Activated CD8-positive, alpha-beta T cell treated with anti-CD3 and anti-CD28 coated beads for 36 hours (primary cell): ENCODE results near the gene C11orf65. TPM values are rescaled to one million over a fixed set of nuclear protein-coding genes. Genes with fewer than 3 reads are reported as not detected.

Experiments used
- ATAC-seq: fragments of 200-7000 bp; cut with Tn5 transposase; one replicate; pipeline ENCODE4 v1.10.0; 2021; ENCODE audit warnings: mild to moderate bottlenecking, moderate library complexity
- CTCF ChIA-PET: fragments of 350-600 bp; sonication (Branson Sonifier 250); formaldehyde crosslinking; loops from one replicate; lab custom pipeline; 2021; ENCODE audit warnings: antibody characterized with exemption; lab: Charles Lee
- POLR2A ChIA-PET: fragments of 350-600 bp; sonication (Branson Sonifier 250); formaldehyde crosslinking; loops from one replicate; lab custom pipeline; 2021; ENCODE audit warnings: antibody characterized with exemption; lab: Charles Lee
- DNase-seq: peaks from one replicate; pipeline ENCODE4 v3.0.0-alpha.2; 2020
- H3K27ac Mint-ChIP-seq: one replicate; pipeline ENCODE4 v1.8.0; 2021; ENCODE audit warnings: mild to moderate bottlenecking, mixed read lengths
- H3K27me3 Mint-ChIP-seq: one replicate; pipeline ENCODE4 v1.8.0; 2021; ENCODE audit warnings: mixed read lengths
- H3K36me3 Mint-ChIP-seq: one replicate; pipeline ENCODE4 v1.8.0; 2021; ENCODE audit warnings: low read depth, mixed read lengths
- H3K4me1 Mint-ChIP-seq: one replicate; pipeline ENCODE4 v1.8.0; 2021; ENCODE audit warnings: low read depth, mixed read lengths
- H3K4me3 Mint-ChIP-seq: one replicate; pipeline ENCODE4 v1.8.0; 2021; ENCODE audit warnings: mild to moderate bottlenecking, moderate library complexity, mixed read lengths
- H3K9me3 Mint-ChIP-seq: one replicate; pipeline ENCODE4 v1.8.0; 2021; ENCODE audit warnings: mixed read lengths
- intact Hi-C: fragments of 100-400 bp; cut with micrococcal nuclease; formaldehyde crosslinking; loops from one replicate; pipeline ENCODE4 v1.10.0; 2022
- total RNA-seq, 2 experiments: library from RNA; stranded (reverse); gene quantifications; one replicate each; pipeline ENCODE4 v1.2.3, GENCODE V29; 2021
- TF ChIP-seq, protein P1 (sequence below): fragments of 200-600 bp; IDR thresholded peaks from one replicate; pipeline ENCODE4 v1.8.0; 2022; ENCODE audit warnings: antibody characterized with exemption, mild to moderate bottlenecking

C11orf65 gene
- total RNA-seq, 2 experiments from 2014 or later: 1.1 to 2.3 TPM

DNA sequence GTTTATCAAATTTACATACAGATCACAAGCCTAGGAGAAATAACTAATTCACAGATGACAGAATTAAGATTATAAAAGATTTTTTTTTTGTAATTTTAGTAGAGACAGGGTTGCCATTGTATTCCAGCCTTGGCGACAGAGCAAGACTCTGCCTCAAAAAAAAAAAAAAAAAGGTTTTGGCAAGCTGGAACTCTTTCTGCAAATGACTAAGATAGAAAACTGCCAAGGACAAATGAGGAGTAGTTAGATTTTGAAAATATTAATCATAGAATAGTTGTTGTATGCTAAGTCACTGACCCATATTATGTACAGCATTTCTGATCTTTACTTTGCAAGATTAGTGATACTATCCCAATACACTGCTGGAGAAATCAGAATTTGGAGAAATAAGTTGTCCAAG, 99.2 kb downstream of the C11orf65 start:
- ATAC-seq (no peak), DNase-seq (no peak)
- TF ChIP-seq, protein P1, sequence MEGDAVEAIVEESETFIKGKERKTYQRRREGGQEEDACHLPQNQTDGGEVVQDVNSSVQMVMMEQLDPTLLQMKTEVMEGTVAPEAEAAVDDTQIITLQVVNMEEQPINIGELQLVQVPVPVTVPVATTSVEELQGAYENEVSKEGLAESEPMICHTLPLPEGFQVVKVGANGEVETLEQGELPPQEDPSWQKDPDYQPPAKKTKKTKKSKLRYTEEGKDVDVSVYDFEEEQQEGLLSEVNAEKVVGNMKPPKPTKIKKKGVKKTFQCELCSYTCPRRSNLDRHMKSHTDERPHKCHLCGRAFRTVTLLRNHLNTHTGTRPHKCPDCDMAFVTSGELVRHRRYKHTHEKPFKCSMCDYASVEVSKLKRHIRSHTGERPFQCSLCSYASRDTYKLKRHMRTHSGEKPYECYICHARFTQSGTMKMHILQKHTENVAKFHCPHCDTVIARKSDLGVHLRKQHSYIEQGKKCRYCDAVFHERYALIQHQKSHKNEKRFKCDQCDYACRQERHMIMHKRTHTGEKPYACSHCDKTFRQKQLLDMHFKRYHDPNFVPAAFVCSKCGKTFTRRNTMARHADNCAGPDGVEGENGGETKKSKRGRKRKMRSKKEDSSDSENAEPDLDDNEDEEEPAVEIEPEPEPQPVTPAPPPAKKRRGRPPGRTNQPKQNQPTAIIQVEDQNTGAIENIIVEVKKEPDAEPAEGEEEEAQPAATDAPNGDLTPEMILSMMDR: no peak
- Mint-ChIP-seq H3K27ac (no peak overlapping the region), H3K9me3 (peaks cover 4% of the 10 kb centered on the region), H3K4me3 (no peak overlapping the region), H3K4me1 (peaks cover 8% of the 10 kb centered on the region), H3K27me3 (no peaks in the 10 kb centered on the region), H3K36me3 (peaks cover 37% of the 10 kb centered on the region)
- ChIA-PET CTCF (no interaction called here), POLR2A (no interaction called here)
- intact Hi-C loops: no loop called here

DNA sequence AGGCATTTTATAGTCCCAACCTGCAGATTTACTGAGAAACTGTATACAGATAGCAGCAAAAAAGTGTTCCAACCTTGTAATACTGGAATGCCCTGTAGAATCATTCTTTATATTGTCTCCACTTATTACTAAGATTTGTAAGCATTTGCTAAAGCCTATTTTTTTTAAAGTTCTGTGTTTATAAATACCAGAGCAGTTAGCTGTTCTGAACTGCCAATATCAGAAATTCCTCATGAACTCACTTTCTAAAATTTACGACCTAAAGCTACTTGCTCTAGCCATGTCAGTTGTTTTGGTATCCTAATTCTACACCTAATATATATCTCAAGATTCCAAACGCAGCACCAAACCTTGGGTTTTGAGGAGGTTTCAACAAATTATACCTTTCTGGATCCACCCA, 103.2 kb downstream of the C11orf65 start:
- Mint-ChIP-seq H3K36me3 (peaks cover 32% of the 10 kb centered on the region), H3K4me3 (no peak overlapping the region), H3K27me3 (no peaks in the 10 kb centered on the region), H3K4me1 (peaks cover 2% of the 10 kb centered on the region), H3K9me3 (no peaks in the 10 kb centered on the region), H3K27ac (peak overlapping the region; percentile 30)
- TF ChIP-seq, protein P1: no peak
- CTCF ChIA-PET: interaction anchor here (0.8 kb wide), 1 partner anchor 371 kb away, joined by 3 read pairs; no protein-coding TSS in a partner anchor
- DNase-seq (no peak), ATAC-seq (no peak)
- intact Hi-C loops: no loop called here
- POLR2A ChIA-PET: no interaction called here

DNA sequence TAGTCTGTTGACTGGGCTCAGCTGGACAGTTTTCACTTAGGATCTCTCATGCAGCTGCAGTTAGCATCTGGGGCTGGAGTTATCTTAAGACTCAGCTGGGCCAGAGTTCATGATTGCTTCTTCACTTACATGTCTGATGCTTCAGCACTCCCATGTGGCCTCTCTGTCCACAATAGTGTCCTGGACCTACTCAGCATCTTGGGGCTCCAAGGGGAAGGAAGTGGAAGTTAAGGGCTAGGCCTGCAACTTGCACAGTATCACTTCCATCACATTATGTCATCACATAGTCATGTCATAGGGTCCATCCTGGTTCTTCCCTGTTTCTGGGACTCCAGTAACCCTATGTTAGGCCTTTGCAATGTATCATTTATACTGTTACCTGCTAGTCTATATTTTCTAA, 115.9 kb downstream of the C11orf65 start:
- TF ChIP-seq, protein P1: no peak
- H3K4me1 Mint-ChIP-seq: no peaks in the 10 kb centered on the region
- DNase-seq (no peak), ATAC-seq (no peak)
- intact Hi-C loops: no loop called here
- no peaks in the 10 kb centered on the region for H3K27me3 Mint-ChIP-seq
- peak overlapping the region; percentile 61 for H3K27ac Mint-ChIP-seq
- H3K9me3 Mint-ChIP-seq: no peaks in the 10 kb centered on the region
- CTCF ChIA-PET: no interaction called here
- H3K36me3 Mint-ChIP-seq: peaks cover 40% of the 10 kb centered on the region
- POLR2A ChIA-PET: interaction anchor here (1.4 kb wide), 1 partner anchor 14 kb away, joined by 4 read pairs; no protein-coding TSS in a partner anchor
- no peak overlapping the region for H3K4me3 Mint-ChIP-seq

DNA sequence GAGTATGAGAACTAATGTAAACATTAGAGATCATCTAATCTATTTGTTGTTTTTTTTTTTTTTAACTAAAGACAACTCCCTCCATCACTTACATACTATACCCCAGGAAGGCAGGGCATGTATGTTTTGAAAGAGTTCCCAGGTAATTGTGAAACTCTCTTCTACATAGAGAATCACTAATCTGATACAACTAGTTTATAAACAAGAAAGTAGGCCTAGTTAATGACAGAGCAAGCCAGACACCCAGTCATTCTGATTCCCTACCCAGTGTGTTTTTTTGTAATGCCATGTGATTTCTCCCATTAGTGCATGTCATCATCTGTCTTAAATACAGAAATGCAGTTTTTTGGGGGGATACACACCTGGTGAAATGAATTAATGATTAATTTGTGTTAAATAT, 120.9 kb downstream of the C11orf65 start:
- intact Hi-C loops: no loop called here
- Mint-ChIP-seq H3K9me3 (no peaks in the 10 kb centered on the region), H3K4me3 (no peak overlapping the region), H3K4me1 (peaks cover 27% of the 10 kb centered on the region), H3K27ac (no peak overlapping the region), H3K27me3 (no peaks in the 10 kb centered on the region), H3K36me3 (peaks cover 22% of the 10 kb centered on the region)
- TF ChIP-seq, protein P1: no peak
- DNase-seq: no peak
- no peak for ATAC-seq
- POLR2A ChIA-PET: no interaction called here
- CTCF ChIA-PET: no interaction called here

DNA sequence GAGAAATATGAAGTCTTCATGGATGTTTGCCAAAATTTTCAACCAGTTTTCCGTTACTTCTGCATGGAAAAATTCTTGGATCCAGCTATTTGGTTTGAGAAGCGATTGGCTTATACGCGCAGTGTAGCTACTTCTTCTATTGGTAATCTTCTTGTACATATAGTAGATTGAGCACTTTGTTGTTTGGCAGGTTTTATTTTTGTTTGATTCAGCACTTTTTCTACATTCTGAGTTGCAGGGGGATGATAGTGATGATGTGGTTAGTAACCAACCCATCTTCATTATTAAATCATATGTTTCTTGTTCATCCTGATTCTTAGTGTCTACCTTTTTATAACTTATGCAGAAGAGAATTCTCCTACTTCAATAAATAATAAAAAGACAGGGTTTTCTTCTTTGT, 121.6 kb downstream of the C11orf65 start:
- H3K9me3 Mint-ChIP-seq: no peaks in the 10 kb centered on the region
- POLR2A ChIA-PET: no interaction called here
- intact Hi-C loops: no loop called here
- CTCF ChIA-PET: interaction anchor here (1.3 kb wide), 1 partner anchor 10 kb away, joined by 4 read pairs; no protein-coding TSS in a partner anchor
- H3K27ac Mint-ChIP-seq: peak overlapping the region; percentile 27
- ATAC-seq: no peak
- H3K27me3 Mint-ChIP-seq: no peaks in the 10 kb centered on the region
- TF ChIP-seq, protein P1: no peak
- no peak for DNase-seq
- H3K4me1 Mint-ChIP-seq: peaks cover 33% of the 10 kb centered on the region
- no peak overlapping the region for H3K4me3 Mint-ChIP-seq
- peaks cover 20% of the 10 kb centered on the region for H3K36me3 Mint-ChIP-seq
